ENCODE results near the gene OSMR. TPM values are rescaled to one million over a fixed set of nuclear protein-coding genes. Genes with fewer than 3 reads are reported as not detected.

The OSMR gene
- polyA plus RNA-seq, 1 of the 3 experiments (the other 2 are of a cell fraction), result 56.0 TPM

- DNase-seq, result no peak
- Histone ChIP-seq H3K9ac (peak overlapping the region; percentile 29; the same call in 1 of the 2 replicates), H4K20me1 (ENCODE audit: insufficient read depth) (no peaks in the 10 kb centered on the region), H3K27ac (ENCODE audit: low read depth in 2 of 2, low read length in 1 of 2) (peak overlapping the region in 1 of 2 experiments; percentile 90; a peak in 2 of 4 replicates), H3K4me3 (ENCODE audit: low read depth in 2 of 2, low read length in 1 of 2) (no peak overlapping the region), H3K79me2 (ENCODE audit: insufficient read depth) (peaks cover 34% of the 10 kb centered on the region), H3K4me1 (ENCODE audit: control insufficient read depth in 1 of 2, insufficient read depth in 2 of 2, low read depth in 1 of 2, low read length in 1 of 2) (peaks cover 0 to 16% of the 10 kb centered on the region in 2 experiments; a peak in 3 of 4 replicates), H3F3A (replicated peaks; ENCODE audit: insufficient read depth) (peaks cover 31% of the 10 kb centered on the region), H3K9me3 (no peaks in the 10 kb centered on the region), H3K36me3 (replicated peaks in 1 of 2; ENCODE audit: control insufficient read depth in 1 of 2, insufficient read depth in 2 of 2, low read length in 1 of 2) (peaks cover 25 to 51% of the 10 kb centered on the region in 2 experiments), H3K27me3 (ENCODE audit: insufficient read depth) (no peaks in the 10 kb centered on the region), H3K4me2 (0 out of 2 replicates have a peak overlapping the region, but pooled peaks have one; percentile 1), H3K9me2 (no peaks in the 10 kb centered on the region), H2AFZ (ENCODE audit: low read depth) (no peak overlapping the region)
- TF ChIP-seq TCF12 (IDR thresholded peaks at IDR 0.05), result no peak
- TF ChIP-seq, protein P1, sequence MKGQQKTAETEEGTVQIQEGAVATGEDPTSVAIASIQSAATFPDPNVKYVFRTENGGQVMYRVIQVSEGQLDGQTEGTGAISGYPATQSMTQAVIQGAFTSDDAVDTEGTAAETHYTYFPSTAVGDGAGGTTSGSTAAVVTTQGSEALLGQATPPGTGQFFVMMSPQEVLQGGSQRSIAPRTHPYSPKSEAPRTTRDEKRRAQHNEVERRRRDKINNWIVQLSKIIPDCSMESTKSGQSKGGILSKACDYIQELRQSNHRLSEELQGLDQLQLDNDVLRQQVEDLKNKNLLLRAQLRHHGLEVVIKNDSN (IDR thresholded peaks at IDR 0.05; ENCODE audit: borderline replicate concordance, low read depth), result no peak
- TF ChIP-seq FOXJ3 (CRISPR knock-in tag; IDR thresholded peaks at IDR 0.05), result no peak
- no peak for TF ChIP-seq GABPA (IDR thresholded peaks at IDR 0.05; ENCODE audit: low read depth)
- TF ChIP-seq NFIC (IDR thresholded peaks at IDR 0.05; ENCODE audit: borderline replicate concordance), result no peak
- no peak for TF ChIP-seq YY1 (IDR thresholded peaks at IDR 0.05; ENCODE audit: low read depth)
- TF ChIP-seq RAD21 (IDR thresholded peaks at IDR 0.05; ENCODE audit: low read length), result no peak
- TF ChIP-seq CHD2 (IDR thresholded peaks at IDR 0.05; ENCODE audit: low read length, partially characterized antibody), result no peak
- no peak for TF ChIP-seq TAF1 (IDR thresholded peaks at IDR 0.05; ENCODE audit: borderline replicate concordance, low read depth, low read length)
- no peak for TF ChIP-seq RXRA (IDR thresholded peaks at IDR 0.05; ENCODE audit: borderline replicate concordance, low read depth)
- TF ChIP-seq, protein P2, sequence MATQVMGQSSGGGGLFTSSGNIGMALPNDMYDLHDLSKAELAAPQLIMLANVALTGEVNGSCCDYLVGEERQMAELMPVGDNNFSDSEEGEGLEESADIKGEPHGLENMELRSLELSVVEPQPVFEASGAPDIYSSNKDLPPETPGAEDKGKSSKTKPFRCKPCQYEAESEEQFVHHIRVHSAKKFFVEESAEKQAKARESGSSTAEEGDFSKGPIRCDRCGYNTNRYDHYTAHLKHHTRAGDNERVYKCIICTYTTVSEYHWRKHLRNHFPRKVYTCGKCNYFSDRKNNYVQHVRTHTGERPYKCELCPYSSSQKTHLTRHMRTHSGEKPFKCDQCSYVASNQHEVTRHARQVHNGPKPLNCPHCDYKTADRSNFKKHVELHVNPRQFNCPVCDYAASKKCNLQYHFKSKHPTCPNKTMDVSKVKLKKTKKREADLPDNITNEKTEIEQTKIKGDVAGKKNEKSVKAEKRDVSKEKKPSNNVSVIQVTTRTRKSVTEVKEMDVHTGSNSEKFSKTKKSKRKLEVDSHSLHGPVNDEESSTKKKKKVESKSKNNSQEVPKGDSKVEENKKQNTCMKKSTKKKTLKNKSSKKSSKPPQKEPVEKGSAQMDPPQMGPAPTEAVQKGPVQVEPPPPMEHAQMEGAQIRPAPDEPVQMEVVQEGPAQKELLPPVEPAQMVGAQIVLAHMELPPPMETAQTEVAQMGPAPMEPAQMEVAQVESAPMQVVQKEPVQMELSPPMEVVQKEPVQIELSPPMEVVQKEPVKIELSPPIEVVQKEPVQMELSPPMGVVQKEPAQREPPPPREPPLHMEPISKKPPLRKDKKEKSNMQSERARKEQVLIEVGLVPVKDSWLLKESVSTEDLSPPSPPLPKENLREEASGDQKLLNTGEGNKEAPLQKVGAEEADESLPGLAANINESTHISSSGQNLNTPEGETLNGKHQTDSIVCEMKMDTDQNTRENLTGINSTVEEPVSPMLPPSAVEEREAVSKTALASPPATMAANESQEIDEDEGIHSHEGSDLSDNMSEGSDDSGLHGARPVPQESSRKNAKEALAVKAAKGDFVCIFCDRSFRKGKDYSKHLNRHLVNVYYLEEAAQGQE (IDR thresholded peaks at IDR 0.05; ENCODE audit: low read depth, low read length), result no peak
- TF ChIP-seq POLR2AphosphoS5 (IDR thresholded peaks at IDR 0.05; ENCODE audit: low read depth, low read length), result no peak
- no peak for TF ChIP-seq MXI1 (IDR thresholded peaks at IDR 0.05; ENCODE audit: low read depth, low read length)
- no peak for TF ChIP-seq FOXM1 (IDR thresholded peaks at IDR 0.05; ENCODE audit: low read depth)
- TF ChIP-seq EZH2phosphoT487 (IDR thresholded peaks at IDR 0.05; ENCODE audit: borderline replicate concordance, low read depth), result no peak
- TF ChIP-seq FOSL2 (IDR thresholded peaks at IDR 0.05; ENCODE audit: borderline replicate concordance, low read depth), result no peak
- TF ChIP-seq JUND (IDR thresholded peaks at IDR 0.05), result no peak
- TF ChIP-seq GATA2 (CRISPR knock-in tag; IDR thresholded peaks at IDR 0.05), result no peak
- no peak for TF ChIP-seq SIN3A (IDR thresholded peaks at IDR 0.05; ENCODE audit: borderline replicate concordance, low read depth, low read length)
- no peak for TF ChIP-seq ELF1 (IDR thresholded peaks at IDR 0.05)
- ChIA-PET CTCF (no interaction called here), POLR2A (no interaction called here)
- 76% methylated on average over 1 of the region's 1 CpG for WGBS (ENCODE audit: low lambda C conversion rate)
These were observed 27.0 kb downstream of the OSMR start for GRCh38 chr5:38872826-38873225.

Data from SK-N-SH (cell line).